A204.1 (cell line): ENCODE measurements around the gene TSPAN7.

Experiments
- FAIRE-seq: peaks from 2 replicates; lab custom pipeline; 2012; peaks lifted over from hg19 to GRCh38; lab: Jason Lieb, UNC

Gene TSPAN7, protein sequence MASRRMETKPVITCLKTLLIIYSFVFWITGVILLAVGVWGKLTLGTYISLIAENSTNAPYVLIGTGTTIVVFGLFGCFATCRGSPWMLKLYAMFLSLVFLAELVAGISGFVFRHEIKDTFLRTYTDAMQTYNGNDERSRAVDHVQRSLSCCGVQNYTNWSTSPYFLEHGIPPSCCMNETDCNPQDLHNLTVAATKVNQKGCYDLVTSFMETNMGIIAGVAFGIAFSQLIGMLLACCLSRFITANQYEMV

DNA sequence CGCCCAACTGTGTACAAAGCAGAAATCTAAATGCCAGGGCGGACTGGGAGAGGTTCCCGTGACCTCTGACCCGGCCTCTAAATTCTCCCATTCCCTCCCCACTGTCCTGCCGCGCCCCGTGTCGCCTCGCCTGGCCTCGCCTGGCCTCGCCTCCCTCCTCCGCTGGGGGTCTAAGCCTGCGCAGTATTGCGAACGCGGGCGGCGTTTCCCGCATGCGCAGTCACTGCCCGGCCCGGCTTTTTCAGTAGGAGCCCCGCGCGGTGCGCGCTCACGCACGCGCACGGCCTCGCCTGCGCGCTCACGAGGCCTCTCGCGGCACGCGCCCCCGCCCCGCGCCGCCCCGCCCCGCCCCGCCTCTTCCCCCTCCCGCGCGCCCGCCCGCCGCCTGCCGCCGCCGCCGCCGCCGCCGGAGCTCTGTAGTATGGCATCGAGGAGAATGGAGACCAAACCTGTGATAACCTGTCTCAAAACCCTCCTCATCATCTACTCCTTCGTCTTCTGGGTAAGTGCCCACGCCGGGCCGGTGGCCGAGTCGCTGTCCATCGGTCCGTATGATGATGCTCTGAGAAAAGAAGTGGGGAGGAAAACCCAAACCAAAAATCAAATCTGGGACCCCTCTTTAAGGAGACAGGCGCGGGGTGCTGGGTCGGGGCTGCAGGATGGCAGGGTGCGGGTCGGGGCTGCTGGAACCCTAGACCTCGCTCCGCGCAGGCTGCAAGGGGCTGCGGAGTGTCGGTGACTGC is at the start of gene TSPAN7:
TSPAN7 (plus strand) TSS at position 417 of the 743 bp plus-strand sequence; CDS start at position 422, 5 bp downstream.
- no peak for FAIRE-seq

DNA sequence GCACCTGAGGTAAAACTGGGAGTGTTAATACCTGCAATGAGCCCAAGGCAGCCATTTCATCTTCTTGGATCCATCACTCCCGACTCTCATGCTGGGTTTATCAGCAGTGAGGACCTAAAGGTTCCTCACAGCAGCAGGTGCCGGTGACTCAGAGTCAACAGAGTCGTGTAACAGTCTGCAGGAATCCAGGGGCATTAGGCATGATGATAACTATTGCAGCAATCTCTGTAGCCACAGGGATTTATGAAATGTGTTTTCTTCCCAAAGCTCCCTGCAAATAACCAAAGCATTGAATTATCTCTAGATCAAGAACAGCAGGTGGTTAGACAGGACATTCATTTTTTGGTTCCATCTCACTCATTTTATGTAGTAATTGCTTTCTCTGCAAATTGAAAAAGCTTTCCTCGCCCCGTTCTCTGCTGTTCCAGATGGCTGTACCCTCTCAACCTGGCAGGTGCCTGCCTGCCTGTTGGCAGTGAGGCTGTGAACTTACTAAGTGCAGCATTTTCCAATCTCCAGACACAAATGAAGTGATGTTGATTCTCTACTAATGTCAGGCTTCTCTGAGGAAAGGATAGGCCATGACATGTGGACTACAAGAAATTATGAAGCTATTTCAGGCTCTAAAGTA is 48.1 kb upstream of the TSPAN7 start:
- FAIRE-seq = no peak

DNA sequence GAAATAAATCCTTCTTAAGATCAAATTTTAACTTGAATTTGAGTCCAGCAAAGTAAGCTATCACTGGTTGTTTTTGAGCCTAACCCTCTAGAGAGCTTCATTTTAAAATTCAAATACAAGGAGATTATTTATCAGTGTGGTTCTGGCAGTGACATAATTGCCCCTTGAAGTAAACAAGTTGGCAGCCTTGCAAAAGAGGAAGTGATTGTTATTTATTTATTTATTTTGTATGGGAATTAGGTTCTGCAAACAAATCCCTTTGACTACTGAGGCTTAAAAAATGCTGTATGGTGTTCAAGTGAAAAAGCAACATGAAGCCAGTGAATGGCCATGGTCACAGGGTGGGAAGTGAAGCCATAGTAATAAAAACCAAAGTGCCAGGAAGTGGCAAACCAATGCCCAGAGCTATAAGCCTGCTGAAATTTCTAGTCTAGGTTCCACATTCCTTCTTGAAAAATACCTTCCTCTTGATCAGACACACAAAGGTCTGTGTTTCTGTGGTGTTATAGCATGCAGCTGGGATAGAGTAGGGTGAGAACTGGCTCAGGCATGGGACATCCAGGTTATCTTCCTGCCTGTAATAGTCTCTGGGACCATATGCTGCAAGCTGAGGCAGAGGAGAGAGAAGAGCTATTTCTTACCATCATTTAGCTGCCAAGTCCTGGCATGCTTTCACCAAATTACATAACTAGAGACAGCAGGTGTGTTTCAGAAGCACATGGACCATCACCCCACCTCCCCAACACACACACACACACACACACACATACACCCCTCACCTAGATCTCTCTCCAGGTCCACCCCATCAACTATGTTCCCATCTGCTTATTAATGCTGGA is 47.1 kb upstream of the TSPAN7 start:
- no peak for FAIRE-seq

DNA sequence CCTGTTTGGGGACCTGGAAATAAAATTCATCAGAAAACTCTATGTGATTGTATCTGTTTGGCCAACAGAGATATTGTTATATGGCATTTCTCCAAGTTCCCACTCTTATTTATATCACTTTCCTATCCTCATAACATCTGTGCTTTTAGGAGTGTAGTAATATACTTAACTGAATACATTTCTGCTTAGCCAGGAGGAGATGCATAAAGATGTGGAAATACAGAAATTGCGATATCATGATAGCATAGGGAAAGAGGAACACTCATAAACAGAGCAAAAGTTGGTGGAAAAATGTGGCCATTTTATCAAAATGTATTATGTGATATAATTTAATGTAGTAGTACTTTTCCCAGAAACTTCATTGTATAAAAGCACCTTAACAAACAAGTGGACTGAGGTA is 46.1 kb upstream of the TSPAN7 start:
- no peak for FAIRE-seq

DNA sequence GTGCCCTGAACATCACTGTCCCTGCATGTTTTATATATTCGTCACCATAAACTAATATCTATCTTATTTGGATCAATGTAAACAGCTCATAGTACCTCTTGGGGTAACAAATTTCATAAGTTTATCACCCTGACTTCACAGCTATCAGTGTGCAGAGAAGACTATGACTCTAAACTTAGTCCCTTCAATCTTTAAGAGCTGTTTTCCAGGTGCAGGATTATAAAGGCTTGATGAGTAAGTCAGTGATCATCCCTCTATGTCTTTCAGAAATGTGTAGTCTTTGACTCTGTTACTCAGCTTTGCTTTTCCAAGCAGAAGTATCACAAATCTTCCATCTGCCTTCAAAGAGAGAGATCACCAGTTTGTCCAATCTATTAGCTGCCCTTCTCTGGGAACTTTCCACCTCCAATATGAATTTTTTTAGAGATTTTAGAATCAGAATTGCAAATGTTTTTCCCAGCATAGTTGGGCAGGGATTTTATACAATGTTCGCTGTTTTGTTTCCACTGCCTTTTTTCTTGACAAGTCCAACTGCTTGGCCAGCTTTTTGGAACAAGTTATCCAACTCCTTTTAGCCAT is 45.1 kb upstream of the TSPAN7 start:
- FAIRE-seq = no peak

DNA sequence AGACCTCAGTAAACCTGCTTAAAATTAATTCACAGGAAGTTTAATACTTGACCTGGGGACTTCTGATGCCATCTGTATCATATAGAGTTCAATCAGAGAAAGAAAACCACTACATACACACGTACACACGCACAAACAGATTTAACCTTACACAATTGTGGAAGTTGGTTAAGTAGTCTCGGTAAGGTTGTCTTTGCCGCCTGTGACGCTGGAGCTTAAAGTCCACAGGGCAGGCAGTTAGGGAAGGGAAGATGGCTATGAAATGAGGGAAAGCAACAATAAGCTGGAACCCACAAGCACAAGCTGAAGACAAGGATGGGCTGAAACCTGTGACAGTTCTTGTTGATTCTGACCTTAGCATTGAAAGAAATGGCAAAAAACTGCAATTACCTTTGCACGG is 41.7 kb upstream of the TSPAN7 start:
- no peak for FAIRE-seq

DNA sequence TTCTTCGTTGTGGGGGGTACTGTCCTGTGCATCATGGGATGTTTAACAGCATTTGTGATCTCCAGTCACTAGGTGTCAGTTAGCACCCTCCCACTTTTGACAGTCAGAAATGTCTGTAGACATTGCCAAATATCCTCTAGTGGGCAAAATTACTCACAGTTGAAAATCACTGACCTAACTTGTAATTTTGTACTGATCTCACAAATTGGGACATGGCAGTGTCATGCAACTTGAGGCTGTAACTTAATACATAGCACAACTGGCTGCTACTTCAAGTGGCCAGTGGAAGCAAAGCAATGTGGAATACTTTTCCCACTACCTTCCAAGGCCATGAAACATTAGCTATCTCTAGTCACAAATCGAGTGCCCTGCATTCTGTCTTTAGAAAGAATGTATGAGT is 23.2 kb upstream of the TSPAN7 start:
- no peak for FAIRE-seq

DNA sequence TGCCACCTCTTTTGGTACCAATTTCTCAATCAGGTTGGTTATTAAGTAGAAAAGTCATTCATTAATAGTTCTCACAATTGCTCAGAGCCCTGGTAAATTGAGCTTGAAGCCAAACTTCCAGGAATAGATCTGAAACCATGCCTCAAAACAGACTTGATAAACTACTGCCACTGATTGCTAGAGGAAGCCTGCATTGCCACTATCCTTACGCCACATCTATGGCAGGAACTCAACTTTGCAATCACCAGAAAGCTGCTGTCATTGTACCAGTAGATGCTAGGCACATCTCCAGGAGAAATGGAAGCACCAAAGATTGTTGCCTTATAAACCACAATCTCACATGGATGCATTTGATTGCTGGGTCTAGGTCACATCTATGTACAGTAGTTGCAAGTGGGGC is 21.6 kb upstream of the TSPAN7 start:
- FAIRE-seq = no peak

DNA sequence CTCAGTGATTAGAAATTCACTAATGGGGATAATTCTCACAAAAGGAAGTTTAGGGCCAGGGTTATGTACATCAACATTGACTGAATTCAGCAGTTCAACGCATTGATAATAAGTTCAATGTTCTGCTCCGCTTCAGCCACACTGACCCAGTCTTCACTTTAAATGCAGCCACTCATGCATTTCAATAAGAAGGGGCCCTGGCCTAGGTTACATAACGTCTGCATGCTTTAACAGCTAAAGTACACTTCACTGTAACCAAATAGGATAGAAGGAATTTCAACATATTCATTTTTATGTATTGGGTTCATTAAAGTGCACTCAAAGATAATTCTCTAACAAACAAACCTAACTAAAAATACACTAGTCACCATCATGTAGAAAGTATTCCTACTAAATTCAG is 12.8 kb upstream of the TSPAN7 start:
- FAIRE-seq = no peak

DNA sequence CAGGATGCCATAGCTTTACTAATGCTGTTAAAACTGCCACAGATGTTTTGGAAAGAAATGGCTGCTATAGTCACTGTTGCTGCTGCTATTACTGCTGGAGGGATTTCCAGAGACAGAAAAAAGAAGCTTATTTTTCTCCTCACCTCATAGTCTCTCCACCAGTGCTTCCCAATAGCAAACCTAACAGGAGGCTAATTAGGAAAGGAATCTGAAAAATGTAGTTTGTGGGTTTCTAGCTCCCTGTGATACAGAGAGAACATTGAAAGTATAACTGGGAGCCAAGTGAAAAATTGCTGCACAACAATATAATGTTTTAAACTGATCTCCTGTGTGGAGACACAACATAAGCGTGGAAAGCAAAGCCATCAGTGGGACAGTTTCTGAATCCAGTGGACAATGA is 8.6 kb upstream of the TSPAN7 start:
- no peak for FAIRE-seq

DNA sequence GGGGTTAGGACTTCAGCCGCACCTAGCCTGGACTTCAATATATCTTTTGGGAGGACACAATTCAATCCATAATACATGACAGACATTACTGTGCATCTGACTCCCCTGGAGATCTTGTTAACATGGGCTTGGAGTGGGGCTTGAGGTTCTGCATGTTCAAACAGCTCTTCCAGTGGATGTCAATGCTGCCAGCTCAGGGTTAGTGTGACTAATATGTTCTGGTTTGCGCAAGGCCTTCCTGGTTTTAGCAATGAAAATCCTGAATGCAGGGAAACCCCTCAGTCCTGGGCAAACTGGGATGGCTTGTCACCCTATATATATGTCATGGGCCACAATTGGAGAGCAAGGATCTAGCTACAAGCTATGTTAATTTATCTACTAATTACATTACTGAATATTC is 2.7 kb upstream of the TSPAN7 start:
- FAIRE-seq = no peak

DNA sequence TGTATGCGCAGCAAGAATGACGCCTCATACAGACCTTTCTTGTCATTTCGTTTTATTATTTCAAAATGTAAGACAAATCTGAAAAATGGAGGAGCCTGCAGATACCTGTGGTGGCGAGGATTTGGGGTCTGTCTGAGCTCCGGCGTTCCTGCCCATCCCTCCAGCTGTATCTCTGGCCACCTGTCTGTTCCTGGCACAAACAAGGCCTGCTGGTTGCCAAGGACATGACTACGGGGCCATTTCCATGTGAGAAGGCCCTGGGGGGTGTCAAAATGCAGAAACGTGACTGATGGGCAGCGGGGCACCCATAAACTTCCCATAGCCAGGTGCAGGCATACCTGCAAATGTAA is 591 bp upstream of the TSPAN7 start:
- no peak for FAIRE-seq

DNA sequence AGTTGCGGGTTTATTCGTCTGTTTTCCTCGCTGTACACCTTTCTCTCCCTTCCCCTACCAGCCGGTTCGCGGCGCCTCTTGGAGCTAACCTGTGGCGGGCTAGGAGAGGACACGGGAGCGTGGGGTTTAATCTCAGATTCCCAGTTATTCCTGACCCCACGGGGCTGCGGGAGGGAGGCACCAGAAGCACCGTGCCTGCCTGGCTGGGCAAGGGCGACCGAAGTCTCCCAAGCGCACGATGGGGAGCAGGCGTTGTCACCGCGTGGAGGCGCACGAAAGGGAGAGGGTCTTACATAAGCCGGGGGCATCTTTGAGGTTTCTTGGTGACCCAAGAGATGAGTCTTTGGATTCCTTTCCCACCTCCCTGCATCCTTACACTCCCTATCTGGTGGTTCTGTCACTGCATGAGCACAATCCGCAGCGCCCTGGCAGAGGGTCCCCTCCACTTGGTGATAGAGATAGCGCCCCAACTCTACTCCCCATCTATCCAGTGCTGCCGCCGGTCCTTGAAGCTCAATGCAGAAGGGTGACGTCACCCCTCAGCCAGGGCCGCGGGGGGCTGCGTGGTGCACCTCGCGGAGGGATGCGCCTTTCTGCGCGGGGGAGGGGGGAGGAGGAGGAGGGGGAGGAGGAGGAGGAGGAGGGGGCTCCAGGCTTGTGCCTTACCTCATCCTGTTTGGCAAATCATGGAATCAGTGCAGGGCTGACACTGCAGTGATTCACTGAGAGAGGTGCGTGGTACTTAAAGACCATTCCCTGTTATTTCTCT is 793 bp downstream of the TSPAN7 start:
- no peak for FAIRE-seq

DNA sequence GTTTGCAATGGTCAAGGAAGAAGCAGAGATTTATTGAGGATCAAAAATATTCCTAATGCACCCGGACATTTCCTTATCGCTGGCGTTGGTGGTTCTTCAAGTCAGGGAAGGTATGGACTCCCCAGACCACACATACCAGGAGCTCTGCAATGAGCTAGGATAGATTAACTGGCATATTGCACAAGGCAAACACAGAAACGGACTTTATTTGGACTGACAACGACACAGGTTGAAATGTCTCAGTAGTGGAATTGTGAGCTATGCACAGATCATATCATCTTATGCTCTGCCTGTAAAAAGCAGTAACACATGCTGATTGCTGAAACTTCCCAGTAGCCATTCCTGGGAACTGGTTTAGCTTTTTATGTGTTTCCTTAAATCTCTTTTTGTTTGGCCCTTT is 1.7 kb downstream of the TSPAN7 start:
- FAIRE-seq = no peak

DNA sequence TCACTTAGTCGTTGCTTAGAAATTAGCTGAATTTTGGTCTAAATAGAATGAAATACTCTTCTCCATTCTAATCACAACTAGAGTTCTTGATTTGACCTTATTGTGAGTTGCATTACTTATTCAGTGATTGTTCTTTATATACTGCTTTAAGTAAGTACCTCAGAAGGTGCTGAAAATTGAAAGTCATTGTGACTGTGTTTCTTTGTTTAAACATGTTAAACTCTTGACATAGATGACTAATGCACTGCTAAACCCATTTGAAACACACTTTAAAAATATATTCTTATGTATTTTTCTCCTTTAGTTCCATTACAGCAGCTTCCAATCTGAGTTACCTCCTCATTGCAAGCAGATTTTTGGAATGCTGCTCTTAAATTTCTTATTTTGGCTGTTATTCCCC is 9.1 kb downstream of the TSPAN7 start:
- FAIRE-seq = no peak

DNA sequence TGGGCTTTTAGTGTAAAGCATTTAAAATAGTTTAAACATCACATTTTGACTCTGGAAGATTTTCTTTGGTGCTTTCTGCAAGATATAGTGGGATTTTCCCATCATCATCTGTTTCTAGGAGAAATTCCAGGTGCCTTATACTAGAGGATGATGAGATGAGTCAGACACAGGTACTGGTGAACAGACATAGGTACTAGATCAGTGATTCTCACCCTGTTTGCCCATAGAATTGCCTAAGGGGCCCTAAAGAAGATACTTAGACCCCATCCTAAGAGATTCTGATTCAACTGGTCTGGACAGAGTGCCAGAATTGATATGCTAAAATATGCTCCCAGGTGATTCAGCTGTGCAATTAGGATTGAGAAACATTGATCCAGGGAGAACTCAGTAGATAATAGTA is 9.7 kb downstream of the TSPAN7 start:
- no peak for FAIRE-seq

DNA sequence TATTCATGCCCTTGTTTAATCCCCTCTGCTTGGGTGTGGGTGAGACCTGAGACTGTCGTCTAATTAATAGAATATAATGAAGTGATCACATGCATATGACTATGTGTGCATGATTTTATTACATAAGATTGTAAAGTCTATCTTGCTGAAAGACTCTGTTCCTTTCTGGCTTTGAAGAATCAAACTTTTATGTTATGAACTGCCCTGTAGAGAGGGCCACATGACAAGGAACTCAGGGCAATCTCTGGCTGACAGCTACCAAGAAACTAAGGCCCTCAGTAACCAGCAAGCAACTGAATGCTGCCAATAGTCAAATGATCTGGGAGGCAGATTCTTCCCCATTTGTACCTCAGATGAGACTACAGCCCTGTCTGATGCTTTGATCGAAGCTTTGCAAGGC is 13.5 kb downstream of the TSPAN7 start:
- FAIRE-seq = no peak

DNA sequence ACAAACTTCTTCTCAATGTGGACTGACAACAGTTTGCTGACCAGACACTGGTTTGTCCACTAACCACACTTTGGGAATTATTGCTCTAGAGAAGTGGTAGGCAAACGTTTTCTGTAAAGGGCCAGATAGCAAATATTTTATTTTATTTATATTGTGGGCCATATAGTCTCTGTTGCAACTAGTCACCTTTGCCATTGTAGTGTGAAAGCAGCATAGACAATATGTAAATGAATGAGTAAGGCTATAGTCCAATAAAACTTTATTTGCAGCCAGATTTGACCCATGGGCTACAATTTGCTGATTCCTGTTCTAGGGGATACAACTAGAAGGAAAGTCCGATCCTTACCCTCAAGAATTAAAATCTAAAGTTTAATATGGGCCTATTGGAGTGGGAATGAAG is 14.5 kb downstream of the TSPAN7 start:
- no peak for FAIRE-seq

DNA sequence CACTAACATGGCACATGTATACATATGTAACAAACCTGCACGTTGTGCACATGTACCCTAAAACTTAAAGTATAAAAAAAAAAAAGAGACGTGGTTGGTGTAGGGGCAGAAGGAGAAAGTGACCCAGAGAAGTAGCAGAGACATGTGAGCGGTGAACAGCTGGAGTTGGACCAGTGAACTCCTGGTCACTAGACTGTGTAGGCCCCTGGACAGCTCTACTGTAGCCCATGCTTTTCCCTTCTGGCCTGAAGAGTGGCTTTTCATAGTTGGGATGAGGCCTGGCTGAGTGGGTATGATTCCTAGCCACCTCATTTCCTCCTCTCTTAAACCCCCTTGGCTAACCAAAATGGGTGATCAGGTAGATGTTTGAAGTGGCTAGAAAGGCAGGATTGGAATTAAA is 16.4 kb downstream of the TSPAN7 start:
- FAIRE-seq = no peak

DNA sequence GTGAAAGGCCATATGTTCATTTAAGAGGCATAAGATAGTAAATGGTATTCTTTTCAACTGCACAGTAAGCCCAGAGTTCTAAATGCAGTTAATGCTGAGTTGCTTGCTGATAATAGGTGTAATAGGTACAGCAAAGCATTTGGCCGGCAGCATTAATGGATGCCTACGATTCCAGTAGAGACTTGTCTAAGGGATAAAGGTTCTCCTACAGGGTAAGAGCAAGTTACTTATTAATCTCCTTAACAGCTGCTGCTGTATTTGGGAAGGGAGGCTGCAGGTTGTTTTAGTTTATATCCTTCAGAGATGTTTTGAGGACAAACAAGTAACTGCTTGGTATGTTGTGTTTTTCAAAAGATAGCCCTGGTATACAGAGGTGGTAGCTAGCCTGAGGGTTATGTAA is 16.8 kb downstream of the TSPAN7 start:
- no peak for FAIRE-seq

DNA sequence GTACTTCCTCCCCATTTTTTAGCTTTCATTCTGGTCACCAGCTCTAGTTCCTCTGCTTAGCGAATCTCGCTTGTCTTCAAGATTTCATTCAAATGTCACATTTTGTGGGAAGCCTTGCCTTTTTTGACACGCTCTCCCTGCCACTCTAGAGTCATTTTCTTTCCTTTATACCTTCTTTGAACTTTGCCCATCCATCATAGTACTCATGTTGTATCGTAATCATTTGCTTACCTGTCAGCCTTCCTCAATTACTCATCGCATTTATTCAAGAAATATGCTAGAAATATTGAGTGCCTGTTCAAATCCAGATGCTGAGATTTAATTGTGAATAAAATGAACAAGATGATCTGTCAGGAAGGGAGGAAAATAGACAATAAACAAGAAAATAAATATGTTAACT is 21.8 kb downstream of the TSPAN7 start:
- FAIRE-seq = no peak

DNA sequence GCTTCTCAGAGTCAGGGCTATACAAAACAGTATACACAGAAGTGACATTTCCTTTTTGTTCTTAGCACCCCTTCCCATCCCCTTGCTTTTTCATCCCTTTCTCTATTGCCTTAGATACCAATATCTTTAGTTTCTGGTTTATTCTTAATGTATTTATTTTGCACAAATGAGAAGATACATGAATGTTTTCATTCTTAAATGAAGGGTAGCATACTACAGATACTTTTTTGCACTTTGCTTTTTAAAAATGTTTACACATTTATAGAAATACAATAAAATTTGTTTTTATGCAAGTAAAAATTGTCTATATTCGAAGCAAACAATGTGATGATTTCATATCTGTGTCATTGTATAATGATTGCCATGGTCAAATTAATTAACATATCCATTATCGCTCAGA is 33.1 kb downstream of the TSPAN7 start:
- FAIRE-seq = no peak
